ENCODE measurements around the gene CA12. TPM values are rescaled to one million over a fixed set of nuclear protein-coding genes. Genes with fewer than 3 reads are reported as not detected.

The CA12 gene
- total and polyA plus RNA-seq, 9 of the 15 experiments (the other 6 are each of a cell fraction or from before 2014, with no cell fraction given), result 0.01 to 0.78 (median 0.15) TPM; not detected in 1

- no peak for TF ChIP-seq CREB3L1 (IDR thresholded peaks at IDR 0.05; ENCODE audit: borderline replicate concordance, low read depth)
- no peak for TF ChIP-seq GATAD2A (IDR thresholded peaks at IDR 0.05)
- no peak for TF ChIP-seq ZNF274 (IDR thresholded peaks at IDR 0.05; ENCODE audit: borderline replicate concordance, low read depth, low read length)
- no peak for TF ChIP-seq MXI1 (IDR thresholded peaks at IDR 0.05; ENCODE audit: low read depth, low read length)
- TF ChIP-seq ZNF124 (CRISPR knock-in tag; IDR thresholded peaks at IDR 0.05), result no peak
- TF ChIP-seq ZNF318 (IDR thresholded peaks at IDR 0.05; ENCODE audit: borderline replicate concordance in 1 of 2, low read depth in 1 of 2), result no peak
- TF ChIP-seq ZBTB2 (IDR thresholded peaks at IDR 0.05), result no peak
- TF ChIP-seq ZNF561 (CRISPR knock-in tag; conservative IDR thresholded peaks at IDR 0.05), result no peak
- no peak for TF ChIP-seq MEIS2 (IDR thresholded peaks at IDR 0.05; ENCODE audit: partially characterized antibody)
- TF ChIP-seq NR2F6 (CRISPR knock-in tag; IDR thresholded peaks at IDR 0.05), result no peak
- no peak for TF ChIP-seq PATZ1 (CRISPR knock-in tag; IDR thresholded peaks at IDR 0.05; ENCODE audit: borderline replicate concordance)
- no peak for TF ChIP-seq ZFPM2 (CRISPR knock-in tag; IDR thresholded peaks at IDR 0.05)
- TF ChIP-seq BHLHE40 (IDR thresholded peaks at IDR 0.05; ENCODE audit: low read length), result no peak
Observed at GRCh38 chr15:63331456-63331855, 50.2 kb downstream of the CA12 start (continued).
